HT1080 (cell line): ENCODE measurements around the gene OR2D2. TPM values are rescaled to one million over a fixed set of nuclear protein-coding genes. Genes with fewer than 3 reads are reported as not detected.
"Not testable (repeated sequence)": the region's sequence is repeated elsewhere in the genome, so short reads cannot be mapped to it uniquely, and the experiment has no call there.

ENCODE experiments used
- DNase-seq: peaks from one replicate; pipeline ENCODE4 v3.0.0-alpha.2; 2015; ENCODE audit warnings: low read depth
- total RNA-seq: library from RNA; depleted of rRNA; stranded (reverse); fragments of >200 nt; shearing (Covaris generic); gene quantifications from 2 replicates; pipeline ENCODE4 v1.2.3, GENCODE V29; 2014; rRNA removed

The OR2D2 gene
- total RNA-seq, 1 experiment from 2014 or later, result not detected

GRCh38 chr11:6882751-6883150 is 9.5 kb downstream of the OR2D2 start:
- no peak for DNase-seq

DNA sequence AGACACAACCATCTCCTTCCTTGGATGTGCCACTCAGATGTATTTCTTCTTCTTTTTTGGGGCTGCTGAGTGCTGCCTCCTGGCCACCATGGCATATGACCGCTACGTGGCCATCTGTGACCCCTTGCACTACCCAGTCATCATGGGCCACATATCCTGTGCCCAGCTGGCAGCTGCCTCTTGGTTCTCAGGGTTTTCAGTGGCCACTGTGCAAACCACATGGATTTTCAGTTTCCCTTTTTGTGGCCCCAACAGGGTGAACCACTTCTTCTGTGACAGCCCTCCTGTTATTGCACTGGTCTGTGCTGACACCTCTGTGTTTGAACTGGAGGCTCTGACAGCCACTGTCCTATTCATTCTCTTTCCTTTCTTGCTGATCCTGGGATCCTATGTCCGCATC is 15.4 kb downstream of the OR2D2 start:
- no peak for DNase-seq

DNA sequence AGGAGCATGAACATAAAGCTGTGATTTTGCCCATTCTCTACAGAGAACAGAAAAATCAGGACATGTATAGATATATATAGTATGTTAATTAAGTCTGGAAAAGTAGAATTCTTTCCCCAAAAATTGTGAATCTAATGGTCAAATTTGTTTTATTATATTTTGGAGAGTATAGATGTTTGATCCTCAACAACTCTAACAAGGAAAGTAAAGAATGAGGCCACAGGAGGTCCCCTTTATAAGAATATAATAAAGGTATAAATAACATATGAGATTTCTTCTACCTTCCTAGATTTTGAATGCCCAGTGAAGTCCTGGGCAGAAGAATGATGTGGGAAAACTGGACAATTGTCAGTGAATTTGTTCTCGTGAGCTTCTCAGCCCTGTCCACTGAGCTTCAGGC is 16.0 kb downstream of the OR2D2 start, which contains the start of gene OR10A4:
Gene OR10A4 (plus strand): TSS at position 301 of the 400 bp plus-strand sequence. CDS start 23 bp downstream, at position 324.
- DNase-seq, result no peak

DNA sequence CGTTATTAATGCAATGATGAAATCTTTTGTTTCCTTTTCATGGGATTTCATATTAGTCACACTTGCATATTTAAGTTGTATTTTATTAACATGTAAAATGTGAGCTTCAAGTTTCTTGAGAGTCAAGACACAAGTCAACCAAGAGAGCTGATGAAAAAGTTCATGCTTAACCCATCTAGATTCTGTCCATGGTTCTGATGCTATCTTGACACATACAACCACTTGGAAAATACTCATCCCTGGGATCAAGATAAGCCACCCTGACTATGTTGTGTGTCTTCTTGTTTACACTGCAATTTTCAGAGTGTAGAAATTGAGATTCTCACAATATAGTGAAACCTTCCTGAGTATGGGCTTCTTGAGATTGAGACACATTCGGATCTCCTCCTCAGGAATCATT is 16.5 kb downstream of the OR2D2 start:
- no peak for DNase-seq

DNA sequence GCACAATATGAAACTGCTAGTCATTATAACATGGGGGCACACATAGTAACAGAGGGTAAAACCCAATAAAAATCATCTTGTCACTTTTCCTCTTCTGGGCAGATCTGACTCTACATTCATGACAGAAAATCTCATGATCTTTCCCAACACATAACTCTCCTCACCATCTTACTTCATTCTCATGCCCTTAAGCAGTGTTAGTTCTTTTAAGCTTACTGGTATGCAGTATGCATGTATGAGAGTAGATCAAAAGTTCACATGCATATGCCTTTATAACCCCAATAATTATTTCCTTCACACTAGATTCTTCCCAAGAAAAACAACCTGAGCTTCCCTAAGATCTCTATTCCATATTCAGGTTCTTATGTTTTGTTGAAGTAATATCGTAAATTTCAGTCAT is 21.0 kb downstream of the OR2D2 start:
- no peak for DNase-seq

DNA sequence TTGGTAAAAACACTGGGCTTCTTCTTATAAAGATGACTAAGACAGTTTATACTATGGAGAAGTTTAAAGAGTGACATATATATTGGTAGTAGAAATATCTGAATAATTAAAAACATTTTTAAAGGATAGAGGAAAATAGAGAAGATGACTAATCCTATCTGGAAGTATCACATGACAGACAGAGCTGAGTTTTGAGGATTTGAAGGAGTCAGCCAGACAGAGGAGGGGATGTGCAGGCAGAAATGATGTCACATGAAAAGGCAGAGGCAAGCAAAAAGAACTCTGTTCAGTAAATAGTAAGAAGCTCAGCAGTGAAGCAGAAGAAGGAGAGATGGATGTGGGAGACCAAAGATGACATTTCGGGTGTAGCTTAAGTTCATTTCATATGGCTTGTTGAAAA is 27.9 kb downstream of the OR2D2 start:
- DNase-seq, result no peak

DNA sequence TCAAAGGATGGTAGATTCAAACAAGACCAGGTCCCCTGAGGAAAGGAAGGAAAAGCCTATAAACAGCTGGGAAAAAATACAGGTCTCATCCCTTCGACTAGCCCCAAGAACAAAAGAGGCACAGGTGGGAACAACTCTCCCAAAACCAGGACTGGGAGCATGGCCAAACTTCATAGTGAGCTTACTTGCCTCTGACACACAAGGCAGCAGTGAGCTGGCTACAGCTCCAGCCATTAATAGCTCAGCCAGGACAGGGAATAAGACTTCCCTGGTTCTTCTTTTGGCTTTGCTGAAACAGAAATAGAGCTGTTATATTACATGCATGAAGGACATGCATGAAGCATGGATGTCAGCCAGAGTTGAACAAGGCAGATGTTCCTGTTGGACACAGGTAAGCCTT is 29.3 kb downstream of the OR2D2 start, which contains the start of gene OR10A2:
Gene OR10A2 (plus strand): TSS at position 97 of the 400 bp plus-strand sequence. CDS start 6,698 bp downstream, outside the sequence.
- no peak for DNase-seq

DNA sequence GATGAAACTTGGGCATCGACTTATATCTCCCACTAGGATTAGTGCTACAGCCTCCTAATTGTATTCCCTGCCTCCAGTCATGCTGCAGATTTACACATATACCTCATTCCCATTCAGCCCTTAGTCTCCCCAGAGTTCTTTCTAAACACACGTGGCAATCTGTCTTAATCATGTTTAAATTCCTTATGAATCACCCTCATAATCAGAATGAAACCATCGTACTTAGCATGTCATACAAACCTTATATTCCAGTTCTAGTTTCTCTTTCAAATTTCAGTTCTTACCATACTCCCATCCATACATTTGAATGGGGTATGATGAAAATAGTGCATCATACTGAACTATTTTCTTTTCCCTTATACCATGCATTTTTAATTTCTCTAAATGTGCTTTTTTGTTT is 35.4 kb downstream of the OR2D2 start:
- DNase-seq, result no peak

GRCh38 chr11:6855971-6856541 is 36.2 kb downstream of the OR2D2 start:
- peak; percentile 51 for DNase-seq

- DNase-seq, result not testable (repeated sequence)
Measured at GRCh38 chr11:6854801-6855200, 37.5 kb downstream of the OR2D2 start.

DNA sequence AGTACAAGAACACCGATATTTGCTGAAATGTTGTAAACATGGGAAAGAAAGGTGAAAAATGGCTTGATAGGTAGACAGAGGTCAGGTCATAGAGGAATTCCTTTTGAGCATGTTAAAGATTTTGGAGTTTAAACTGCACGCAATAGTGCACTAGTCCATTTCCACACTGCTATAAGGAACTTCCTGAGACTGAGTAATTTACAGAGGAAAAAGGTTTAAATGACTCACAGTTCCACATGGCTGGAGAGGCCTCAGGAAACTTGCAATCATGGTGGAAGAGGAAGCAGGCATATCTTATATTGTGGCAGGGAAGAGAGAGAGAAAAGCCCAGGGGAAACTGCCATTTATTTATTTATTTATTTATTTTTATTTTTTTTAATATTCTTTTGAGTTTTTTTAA is 41.8 kb downstream of the OR2D2 start:
- no peak for DNase-seq

DNA sequence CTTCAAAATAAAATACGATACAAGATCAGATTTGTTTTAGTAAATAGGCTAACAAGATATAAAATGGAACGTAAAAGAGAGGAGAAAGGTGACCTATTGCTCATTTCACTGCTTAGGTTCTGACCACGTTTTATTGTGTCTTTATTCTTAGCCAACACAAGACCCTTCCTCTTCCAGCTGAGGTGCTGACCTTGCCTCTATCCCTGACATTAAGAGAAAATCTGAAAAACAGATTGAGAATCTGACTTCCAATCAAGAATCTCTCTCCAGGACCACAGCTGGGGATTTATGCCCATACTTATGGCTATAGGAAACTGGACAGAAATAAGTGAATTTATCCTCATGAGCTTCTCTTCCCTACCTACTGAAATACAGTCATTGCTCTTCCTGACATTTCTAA is 46.9 kb downstream of the OR2D2 start, which contains the start of gene OR10A5:
Gene OR10A5 (plus strand): TSS at position 301 of the 400 bp plus-strand sequence. CDS start 0 bp downstream, at position 301.
- DNase-seq, result no peak

DNA sequence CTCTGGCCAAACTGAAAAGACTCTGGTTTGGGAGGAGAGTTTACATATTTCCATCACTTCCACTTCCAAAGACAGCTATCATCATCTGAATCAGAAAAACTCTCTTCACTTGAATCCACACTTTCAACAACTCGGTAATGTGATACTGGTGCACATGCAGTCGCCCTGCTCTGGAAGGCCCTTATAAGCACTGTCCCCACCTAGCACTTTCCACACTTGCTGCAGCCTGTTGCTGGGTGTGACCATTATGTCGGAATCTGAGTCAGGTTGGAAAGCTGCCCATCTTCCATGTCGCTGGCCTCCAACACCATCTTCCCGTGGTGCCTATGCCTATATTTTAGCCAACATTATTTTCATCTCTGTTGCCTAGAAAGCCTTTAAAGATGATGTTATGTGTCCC is 47.9 kb downstream of the OR2D2 start:
- no peak for DNase-seq

GRCh38 chr11:6843670-6844069 is 48.6 kb downstream of the OR2D2 start:
- no peak for DNase-seq

DNA sequence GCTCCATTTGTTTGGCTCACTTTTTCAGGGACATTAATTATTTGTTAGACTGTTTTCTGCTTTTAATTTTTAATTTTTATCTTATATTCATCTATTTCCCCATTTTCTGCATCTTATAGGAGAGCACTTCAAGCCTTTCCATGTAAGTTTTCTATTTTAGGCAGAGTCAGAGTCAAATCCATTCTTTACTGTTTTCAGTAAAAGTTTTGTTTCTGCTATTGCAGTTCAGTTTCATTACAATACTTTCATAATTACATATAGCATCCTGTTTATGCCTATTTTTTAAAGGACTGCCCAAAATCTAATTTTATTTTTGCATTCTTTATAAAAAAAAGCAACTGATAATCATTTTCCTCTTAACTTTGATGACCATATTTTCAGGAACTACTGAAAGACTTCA is 50.6 kb downstream of the OR2D2 start:
- DNase-seq, result no peak

Other genes with a start within 250 kb of the OR2D2 start
- gene DCHS1, start 236.7 kb downstream of the OR2D2 start, total RNA-seq, result 0.57 and 0.66 TPM in 2 replicates
- 93.0 and 140 TPM in 2 replicates for gene MRPL17, start 209.2 kb downstream of the OR2D2 start, total RNA-seq
- gene OR2AG2, start 120.5 kb downstream of the OR2D2 start, total RNA-seq, result not detected in 2 replicates
- not detected in 2 replicates for gene OR2AG1, start 109.5 kb downstream of the OR2D2 start, total RNA-seq
- gene OR6A2, start 92.8 kb downstream of the OR2D2 start, total RNA-seq, result not detected in 2 replicates
- gene OR10A5, start 46.8 kb downstream of the OR2D2 start, total RNA-seq, result not detected in 2 replicates
- not detected in 2 replicates for gene OR10A2, start 29.4 kb downstream of the OR2D2 start, total RNA-seq
- gene OR10A4, start 15.9 kb downstream of the OR2D2 start, total RNA-seq, result not detected in 2 replicates
- not detected in 2 replicates for gene OR2D3, start 28.5 kb upstream of the OR2D2 start, total RNA-seq
- not detected in 2 replicates for gene ZNF215, start 33.9 kb upstream of the OR2D2 start, total RNA-seq
- gene ZNF214, start 127.8 kb upstream of the OR2D2 start, total RNA-seq, result 0.03 TPM in 1 of 2 replicates, not detected in the other
- not detected in 2 replicates for gene NLRP14, start 128.0 kb upstream of the OR2D2 start, total RNA-seq
- not detected in 2 replicates for gene RBMXL2, start 196.5 kb upstream of the OR2D2 start, total RNA-seq